CD4-positive, alpha-beta T cell treated with Interleukin-10 for 1 hour (primary cell): ENCODE data around the gene MAP2K7.
A peak's percentile ranks its signal among the peaks of the same experiment; 100 is the strongest.
"Not testable (repeated sequence)": the region's sequence is repeated elsewhere in the genome, so short reads cannot be mapped to it uniquely, and the experiment has no call there.

Source experiments
- DNase-seq: peaks from one replicate; pipeline ENCODE4 v3.0.0-alpha.2; 2020

The MAP2K7 gene

DNA sequence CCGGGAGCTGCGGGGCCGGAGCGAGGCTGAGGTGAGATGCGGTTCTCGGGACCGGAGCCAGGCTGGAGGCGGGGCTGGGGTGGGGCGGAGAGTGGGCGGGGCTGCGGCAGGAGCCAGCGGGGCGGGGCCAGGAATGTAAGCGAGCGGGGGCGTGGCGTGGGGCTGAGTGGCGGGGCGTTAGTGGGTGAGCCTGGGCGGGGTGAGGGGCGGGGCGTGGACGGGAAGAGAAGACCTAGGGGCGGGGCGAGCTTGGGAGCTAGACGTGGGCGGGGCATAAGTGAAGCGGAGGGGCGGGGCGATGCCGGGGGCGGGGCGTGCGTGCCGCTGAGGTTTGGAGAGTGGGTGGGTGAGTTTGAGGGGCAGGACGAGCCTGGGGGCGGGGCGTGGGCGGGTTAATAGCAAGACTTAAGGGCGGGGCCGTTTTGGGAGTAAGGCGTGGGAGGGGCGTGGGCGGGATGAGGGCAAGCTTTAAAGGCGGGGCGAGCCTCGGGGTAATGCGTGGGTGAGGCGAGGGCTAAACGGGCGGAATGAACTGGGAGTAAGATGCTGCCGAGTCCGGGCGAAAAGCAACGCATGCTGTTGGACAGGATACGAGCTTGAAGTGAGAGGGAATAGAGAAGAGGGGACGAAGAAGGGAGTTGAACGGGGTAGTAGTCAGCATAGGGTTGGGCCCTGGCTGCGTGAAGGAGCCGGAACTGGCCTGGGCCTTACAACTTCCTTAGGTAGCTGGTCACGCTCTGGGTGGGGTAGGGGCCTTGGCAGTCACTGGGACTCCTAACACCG, 17.0 kb downstream of the MAP2K7 start:
- peak; percentile 99 for DNase-seq

DNA sequence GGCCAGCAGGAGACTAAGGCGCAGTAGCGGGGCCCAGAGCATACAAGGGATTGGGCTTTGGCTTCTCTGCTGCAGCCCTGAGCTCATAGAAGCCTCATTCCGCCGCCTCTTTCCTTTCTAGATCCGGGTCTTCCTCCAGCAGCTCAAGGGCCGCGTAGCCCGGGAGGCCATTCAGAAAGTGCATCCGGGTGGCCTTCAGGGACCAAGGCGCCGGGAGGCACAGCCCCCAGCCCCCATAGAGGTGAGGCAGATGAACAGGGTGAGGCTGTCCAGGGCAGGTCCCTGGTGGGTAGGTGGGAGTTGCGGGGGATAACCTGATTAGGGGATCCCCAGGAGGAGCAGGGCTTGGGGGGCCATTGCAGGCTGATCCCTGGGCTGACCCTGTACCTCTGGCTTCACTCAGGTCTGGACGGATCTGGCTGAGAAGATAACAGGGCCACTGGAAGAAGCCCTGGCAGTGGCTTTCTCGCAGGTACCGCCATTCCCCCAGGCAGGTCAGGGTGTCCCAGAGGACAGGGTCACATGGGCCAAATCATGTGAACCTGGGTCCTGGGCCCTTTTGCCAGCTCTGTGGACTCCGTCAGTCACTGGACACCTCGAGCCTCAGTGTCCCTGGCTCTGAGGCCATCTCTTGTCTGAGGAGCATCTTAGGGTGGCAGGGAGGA, 17.8 kb downstream of the MAP2K7 start:
- DNase-seq = no peak

DNA sequence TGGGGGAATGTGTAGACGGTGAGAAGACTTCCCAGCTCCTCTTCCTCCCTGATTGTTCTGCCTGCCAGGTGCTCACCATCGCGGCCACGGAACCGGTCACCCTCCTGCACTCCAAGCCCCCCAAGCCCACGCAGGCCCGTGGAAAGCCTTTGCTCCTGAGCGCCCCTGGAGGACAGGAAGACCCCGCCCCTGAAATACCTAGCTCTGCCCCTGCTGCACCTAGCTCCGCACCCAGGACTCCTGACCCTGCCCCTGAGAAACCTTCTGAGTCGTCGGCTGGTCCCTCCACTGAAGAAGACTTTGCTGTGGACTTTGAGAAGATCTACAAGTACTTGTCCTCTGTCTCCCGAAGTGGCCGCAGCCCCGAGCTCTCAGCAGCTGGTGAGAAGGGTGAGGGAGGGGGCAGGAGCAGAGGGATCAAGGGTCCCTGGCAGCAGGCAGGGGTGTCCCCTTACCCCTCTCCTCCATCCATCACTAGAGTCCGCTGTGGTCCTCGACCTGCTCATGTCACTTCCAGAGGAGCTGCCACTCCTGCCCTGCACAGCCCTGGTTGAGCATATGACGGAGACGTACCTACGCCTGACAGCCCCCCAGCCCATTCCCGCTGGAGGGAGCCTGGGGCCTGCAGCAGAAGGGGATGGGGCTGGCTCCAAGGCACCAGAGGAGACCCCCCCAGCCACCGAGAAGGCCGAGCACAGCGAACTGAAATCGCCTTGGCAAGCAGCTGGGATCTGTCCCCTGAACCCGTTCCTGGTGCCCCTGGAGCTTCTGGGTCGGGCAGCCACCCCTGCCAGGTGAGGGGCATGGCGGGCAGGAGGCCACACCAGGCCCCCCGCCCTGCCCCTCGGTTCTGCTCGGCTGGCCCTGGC, 18.5 kb downstream of the MAP2K7 start:
- no peak for DNase-seq

DNA sequence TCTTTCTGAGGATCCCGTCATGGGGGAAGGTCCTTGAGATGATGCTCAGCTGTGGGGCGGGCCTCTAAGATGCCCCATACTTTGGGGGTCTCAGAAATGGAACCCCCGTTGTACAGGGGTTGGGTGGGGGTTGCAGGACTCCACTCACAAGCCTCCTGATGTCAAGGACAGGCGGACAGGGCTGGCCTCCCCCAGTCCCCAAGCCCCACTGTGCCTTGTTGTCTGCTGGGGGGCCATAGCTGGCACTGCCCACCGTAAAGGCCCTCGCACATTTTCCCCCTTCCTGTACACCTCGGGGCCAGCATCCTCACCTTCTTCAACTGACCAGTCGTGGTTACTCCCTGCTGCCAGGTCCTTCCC, 19.1 kb downstream of the MAP2K7 start:
- no peak for DNase-seq

DNA sequence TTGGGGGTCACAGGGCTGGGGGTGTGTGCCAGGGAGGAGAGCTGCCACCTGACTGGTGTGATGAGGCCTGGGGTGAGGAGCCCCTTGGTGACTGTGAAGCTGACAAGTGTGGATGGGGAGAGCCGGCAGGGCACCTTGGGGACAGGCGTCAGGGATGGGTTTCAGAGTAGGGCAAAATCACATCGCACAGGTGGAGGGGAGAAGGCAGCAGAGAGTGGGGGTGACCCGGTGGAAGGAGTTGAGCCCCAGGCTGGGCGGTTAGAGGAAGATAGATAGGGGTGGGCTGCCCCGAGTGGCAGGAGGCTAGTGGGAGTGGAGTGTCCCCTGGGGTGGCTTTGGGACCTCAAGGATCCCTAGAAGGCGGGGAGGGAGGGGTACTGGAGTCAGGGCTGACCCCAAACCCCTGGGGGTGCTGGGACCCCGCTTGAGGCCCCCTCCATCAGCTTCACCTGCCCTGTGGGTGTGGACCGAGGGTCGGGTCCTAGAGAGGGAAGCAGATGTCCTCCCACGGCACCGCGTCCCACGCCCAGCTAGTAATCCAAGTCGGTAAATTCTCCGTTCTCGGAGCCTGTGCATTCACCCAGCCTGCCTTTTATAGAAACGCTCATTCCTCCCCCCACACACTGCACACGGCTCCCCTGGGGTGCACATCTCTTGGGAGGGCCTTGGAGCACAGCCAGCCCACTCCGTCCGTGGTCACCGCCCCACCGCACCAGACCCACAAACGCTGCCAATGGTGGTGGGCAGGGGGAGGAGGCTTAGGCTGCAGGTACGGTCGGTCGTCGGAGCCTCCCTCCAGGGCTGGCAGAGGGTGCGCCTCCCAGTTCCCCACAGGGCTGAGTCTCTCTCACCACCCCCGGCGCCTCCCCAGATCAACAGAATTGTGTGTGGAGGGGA, 19.9 kb downstream of the MAP2K7 start:
- DNase-seq = no peak

DNA sequence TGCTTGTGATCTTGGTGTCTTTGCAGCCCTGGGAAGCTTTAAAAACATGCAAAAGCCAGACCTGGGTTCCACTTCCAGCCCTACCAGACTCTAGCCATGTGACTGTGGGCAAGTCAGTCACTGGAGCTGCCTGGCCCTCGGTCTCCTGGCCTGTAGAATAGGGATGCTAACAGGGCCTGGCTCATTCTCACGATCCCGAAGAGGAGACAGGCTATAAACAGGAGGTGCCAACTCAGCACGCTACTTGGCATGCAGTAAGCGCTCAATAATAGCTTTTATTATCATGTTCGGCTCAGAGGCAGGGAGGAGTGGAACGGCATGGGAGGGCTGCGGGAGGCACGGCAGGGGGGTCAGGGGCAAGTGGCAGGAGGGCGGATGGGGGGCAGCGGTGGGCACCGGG, 20.6 kb downstream of the MAP2K7 start:
- no peak for DNase-seq

DNA sequence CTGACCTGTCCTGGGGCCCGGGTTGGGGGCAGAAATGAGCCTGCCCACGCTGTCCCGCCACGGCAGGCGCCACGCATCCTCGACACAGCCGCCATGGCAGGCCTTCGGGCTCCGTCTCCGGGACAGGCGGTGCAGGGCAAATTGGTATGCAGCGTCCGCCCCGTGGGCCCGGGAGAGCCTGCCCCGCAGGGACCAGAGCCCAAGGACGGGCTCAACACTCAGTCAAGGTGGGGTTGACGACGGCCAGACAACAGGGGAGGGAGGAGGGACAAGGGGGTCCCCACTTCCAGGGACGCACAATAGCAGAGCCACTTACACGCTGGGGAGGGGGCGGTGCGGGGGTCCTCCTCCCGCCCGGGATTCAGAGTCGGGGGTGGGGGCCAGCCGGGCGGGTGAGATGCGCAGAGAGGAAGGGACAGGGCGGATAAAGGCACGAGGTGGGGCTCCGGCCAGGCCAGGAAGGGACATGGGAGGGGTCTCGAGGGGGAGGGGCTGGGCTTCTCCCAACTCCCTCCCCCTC, 21.0 kb downstream of the MAP2K7 start:
- no peak for DNase-seq

DNA sequence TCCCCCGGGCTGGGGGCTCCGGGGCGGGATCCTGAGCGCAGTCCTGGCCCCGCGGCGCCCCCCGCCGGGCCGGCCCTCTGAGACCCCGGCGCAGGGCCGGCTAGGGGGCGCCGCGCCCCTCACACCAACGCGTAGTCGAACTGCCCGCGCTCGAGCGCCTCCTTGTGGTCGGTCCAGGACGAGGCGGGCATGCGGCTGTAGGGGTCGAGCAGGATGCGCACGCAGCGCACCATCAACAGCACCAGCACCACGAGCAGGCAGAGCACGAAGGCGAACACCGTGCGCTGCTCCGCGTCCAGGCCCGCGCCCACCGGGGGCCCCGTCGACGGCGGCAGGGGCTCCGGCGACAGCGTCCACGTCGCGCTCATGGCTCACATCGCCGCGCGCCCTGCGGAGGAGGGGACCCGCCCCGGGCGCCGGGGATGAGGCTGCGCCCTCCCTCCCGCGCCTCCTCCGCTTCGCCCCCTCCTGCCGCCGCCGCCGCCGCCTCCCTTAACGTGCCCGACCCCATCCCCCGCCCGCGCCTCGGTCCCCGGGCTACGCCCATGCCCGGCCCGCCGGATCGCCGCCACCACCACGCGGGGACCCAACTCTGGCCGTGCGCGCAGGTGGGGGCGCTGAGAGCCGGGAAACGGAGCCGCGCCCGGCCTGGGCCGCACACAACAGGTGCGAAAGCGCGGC, 21.6 kb downstream of the MAP2K7 start:
- peak; percentile 80 for DNase-seq

DNA sequence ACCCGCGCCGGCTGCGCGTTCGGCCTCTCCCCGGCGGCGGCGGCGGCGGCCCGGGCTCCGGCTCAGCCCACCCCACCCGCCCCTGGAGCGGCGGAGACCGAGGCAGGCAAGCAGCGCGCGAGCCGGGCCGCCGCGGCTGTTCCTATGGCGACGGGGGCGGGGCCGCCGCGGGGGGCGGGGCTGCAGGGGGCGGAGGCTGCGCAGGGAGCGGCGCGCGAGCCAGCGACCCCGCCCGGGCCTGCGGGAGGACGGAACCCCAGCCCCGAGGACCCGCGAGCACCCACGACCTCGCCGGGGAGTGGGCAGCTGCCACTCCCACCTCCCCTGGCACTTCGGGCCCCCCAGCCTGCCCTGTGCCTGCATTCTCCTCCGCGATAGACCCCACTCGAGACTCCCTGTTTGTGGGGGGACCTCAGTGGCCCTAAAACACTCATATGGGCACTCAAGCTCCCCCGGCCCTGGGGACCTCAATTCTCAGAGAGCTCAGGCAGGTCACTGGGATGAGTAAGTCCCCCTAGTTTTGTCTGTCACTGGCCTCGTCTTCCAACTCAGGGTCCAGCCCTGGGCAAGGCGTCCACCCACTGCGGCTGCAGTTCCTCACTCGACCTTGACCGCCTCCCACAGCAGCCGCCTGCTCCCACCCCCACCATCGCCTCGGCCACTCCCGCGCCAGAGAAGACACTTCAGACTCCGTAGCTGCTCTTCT, 22.5 kb downstream of the MAP2K7 start, which contains the start of gene CTXN1:
CTXN1 (minus strand) TSS at position 115 of the 706 bp plus-strand sequence. CDS start 597 bp downstream, outside the sequence.
- DNase-seq = peak; percentile 84

DNA sequence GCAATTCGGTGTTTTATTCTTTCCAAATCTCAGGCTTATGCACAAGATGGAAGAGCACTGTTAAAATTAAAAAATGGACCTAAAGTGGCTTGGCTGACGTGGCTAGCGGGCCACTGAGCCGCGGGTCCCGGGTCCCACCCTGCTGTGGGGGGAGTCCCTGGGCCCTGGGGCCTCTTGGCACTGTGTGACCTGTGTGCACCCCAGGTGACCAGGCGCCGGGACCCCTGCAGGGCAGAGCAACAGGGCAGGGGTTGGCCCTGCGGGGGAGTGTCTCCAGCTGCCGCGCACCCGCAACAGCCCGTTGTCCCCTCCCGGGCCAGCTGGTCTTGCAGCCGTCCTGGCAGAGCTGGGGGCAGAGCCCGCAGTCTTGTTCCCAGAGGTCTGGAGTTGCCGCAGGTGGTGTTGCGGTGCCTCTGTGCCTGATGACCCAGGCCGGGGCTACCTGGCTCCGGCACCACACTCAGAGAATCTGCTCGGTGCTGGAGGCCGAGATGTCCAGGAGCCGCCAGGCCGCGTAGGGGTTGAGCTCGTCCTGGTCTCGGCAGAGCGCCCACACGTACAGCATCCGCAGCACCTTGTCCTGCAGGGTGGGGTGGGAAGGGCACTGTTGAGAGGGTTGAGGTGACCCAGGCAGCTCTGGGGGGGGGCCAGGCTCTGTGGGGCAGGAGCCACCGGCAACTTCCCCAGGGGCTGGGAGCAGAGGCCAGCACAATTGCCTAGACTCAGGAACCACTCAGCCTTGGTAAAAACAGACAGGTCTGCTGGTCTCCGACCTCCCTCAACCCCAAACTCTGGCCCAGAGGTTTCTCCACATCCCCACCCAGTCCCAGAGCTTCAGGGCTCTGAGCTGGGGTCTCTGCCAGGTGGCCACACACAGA, 23.3 kb downstream of the MAP2K7 start:
- no peak for DNase-seq

DNA sequence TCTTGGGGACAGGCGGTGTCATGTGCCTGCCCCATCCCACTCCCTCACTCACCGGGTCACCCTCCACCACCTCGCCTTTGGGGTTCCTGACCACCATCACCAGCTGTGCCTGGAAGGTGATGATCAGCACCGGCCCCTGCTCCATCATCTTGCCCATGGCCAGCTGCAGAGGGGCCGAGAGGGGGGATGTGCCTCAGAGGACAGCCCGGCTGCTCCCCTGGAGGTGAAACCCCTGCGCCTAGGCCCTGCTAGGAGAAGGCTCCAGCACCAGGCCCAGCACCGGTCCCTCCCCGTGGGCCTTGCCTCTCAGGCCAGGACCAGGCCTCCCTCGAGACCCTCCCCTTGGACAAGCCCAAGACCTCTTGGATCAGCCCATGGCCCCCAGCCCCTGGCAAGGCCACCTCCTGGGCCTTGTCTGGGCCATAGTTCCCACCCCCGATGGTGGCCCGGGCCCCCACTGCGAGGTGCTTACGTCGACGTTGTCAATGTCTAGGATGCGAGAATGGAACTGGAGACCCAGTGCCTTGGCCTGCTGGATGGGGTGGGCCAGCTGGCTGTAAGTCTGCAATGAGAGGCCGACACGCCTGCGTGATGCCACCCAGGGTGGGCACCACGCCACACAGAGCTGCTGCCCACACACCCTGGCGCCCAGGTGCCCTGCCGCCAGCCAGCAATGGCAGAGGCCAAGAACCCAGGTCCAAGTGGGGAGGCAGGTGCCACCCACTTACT, 24.1 kb downstream of the MAP2K7 start:
- no peak for DNase-seq

DNA sequence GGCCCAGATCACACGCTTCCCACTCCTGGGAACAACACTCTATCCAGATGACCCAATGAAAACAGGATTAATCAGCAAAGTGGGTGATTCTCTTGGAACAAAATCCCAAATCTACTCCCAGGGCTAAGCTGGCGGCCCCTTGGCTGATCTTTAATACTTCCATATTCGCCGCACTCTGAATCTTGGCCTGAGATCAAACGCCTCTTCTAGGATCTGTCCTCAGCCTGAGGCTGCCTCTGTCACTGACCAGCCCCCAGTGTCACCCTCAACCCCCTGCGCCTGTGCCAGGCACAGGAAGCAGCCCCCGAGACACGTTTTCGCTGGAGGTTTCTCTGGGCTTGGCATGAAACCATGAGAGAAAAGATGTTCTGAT, 24.6 kb downstream of the MAP2K7 start:
- no peak for DNase-seq

DNA sequence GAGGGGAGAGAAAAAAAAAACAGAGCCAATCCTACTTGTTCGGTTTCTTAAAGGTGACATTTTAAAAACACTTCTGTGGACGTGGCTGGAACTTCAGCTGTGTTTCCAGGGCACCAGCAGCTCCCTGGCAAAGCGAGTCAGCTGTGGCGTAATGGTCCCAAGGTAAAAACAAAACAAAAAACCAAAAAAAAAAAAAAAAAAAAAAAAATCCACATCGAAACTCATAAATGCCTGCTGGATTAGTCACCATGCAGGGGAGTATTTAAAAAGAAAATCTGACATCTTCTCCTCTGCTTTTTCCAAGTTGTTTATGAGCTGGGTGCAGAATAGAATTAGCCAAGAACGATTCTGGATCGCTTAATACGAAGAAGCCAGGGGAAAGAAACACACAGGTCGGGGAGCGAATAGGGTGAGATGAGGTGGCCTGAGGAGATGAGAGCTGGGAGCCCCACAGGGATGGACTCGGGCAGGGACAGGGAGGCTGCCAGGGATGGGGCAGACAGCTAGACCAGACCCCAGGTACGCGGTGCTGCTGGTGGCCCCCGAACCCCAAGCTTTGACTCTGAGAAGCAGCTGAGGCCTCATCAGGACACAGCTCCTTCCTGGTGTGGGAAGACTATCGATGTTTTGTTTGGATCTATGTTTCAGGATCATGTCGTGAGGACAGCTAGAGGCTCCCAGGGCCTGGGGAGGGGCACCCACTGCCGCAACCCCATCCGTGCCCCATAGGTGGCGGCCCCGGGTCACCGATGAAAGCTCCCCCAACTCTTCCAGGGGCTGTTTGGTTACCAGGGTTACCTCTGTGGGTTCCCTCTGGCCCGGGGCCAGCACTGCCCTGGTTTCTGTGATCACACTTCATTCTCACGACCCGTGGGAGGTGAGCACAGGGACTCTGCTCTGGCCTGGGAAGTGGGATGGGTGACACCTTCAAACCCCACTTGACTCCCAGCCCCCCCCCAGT, 25.3 kb downstream of the MAP2K7 start:
- peak; percentile 81 for DNase-seq

DNA sequence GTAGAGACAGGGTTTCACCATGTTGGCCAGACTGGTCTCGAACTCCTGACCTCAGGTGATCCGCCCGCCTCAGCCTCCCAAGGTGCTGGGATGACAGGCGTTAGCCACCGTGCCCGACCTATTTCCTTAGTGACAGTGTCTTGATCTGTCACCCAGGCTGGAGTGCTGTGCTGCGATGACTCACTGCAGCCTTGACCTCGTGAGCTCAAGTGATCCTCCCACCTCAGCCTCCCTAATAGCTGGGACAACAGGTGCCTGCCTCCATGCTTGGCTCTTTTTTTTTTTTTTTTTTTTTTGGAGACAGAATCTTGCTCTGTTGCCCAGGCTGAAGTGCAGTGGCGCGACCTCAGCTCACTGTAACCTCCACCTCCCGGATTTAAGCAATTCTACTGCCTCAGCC, 26.4 kb downstream of the MAP2K7 start:
- DNase-seq = not testable (repeated sequence)

DNA sequence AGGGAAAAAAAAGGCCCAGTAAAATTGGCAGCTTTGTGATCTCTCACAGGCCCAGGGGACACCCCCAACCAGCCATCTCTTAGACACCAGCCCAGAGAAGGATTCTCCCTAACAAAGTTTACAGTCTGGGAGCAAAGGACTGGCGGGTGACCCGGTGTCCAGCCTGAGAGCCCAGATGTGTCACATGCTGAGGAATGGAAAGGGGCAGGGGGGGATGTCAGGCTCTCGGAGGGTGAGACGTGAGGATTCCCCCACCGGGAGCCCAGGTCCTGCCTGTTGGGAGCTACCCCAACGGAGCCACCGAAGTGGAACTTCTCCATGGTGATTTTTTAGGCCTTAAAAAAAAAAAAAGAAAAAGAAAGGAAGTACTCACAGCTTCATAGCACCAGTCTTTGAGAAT, 27.1 kb downstream of the MAP2K7 start:
- DNase-seq = no peak

DNA sequence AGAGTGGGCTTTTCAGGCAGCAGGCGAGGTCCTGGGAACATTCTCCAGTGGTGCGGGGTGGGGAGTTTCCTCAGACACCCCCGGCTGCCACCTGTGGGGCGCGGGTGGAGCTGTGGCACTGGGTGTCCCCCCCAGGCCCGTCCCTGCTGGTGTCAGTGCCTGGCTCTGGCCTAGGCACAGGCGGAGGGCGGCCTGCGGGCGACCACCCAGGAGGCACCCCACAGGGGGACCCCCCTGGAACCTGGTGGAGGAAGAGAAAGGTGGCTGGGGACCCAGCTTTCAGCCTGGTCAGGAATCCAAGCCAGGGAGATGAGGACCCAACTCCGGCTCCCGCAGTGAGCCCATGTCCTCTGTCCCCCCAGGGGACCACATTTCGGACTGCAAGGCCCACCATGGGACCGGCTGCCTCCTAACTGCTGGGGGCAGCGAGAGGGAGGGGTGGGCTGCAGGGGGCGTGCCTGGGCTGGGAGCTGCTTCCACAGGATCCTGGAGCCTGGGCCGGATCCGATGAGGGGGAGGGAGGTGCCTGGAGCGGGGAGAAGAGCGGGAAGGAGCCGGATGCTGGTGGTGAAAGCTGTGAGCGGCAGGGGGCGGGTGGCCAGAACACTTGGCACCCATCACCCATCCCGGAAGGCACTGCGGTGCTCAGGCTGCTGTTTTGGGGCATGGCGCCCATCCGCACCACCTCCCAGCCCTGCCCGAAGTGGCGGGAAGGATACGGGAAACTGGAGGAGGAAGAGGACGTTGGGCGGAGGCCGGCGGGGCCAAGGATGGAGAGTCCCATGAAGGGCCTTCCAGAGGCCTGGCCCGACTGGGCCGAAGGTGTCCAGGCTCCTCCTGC, 27.8 kb downstream of the MAP2K7 start:
- DNase-seq = no peak
